ENCODE results near the gene PXDC1. TPM values are rescaled to one million over a fixed set of nuclear protein-coding genes. Genes with fewer than 3 reads are reported as not detected.
"Not testable (repeated sequence)": the region's sequence is repeated elsewhere in the genome, so short reads cannot be mapped to it uniquely, and the experiment has no call there.

PXDC1 gene
- total RNA-seq, 1 experiment from 2014 or later: 18.2 TPM

DNA sequence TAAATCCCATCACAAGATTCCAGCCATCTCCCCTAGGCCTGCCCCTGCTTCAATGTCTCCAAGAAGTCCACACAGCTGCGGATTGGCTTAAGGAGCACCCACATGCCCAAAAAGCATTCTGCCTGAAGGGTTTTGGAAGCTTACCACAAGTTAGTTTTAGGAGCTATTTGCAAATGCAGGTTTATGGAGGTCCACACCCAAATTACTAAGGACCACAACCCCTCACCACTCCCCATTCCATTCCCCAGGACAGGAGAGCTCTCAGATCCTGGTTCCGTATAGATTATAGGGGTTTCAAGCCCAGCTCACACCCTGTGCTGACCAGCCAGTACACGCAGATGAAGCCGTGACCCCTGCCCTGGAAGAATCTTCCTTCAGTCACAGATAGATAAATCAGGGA lies 24.3 kb upstream of the PXDC1 start:
- Mint-ChIP-seq H3K27ac (ENCODE audit: unreplicated experiment) (no peak overlapping the region), H3K4me1 (ENCODE audit: low read depth, unreplicated experiment) (peaks cover 10% of the 10 kb centered on the region), H3K4me3 (ENCODE audit: low read depth, unreplicated experiment) (no peak overlapping the region), H3K9me3 (ENCODE audit: low read depth, unreplicated experiment) (no peaks in the 10 kb centered on the region), H3K36me3 (ENCODE audit: insufficient read depth, unreplicated experiment) (no peaks in the 10 kb centered on the region), H3K27me3 (ENCODE audit: unreplicated experiment) (no peaks in the 10 kb centered on the region)
- intact Hi-C loops (cut with micrococcal nuclease; ENCODE audit: unreplicated experiment): no loop called here
- DNase-seq: no peak
- no TSS peak for BruUV-seq (replicated peaks)
- CTCF ChIA-PET: no interaction called here
- TF ChIP-seq, protein P1, sequence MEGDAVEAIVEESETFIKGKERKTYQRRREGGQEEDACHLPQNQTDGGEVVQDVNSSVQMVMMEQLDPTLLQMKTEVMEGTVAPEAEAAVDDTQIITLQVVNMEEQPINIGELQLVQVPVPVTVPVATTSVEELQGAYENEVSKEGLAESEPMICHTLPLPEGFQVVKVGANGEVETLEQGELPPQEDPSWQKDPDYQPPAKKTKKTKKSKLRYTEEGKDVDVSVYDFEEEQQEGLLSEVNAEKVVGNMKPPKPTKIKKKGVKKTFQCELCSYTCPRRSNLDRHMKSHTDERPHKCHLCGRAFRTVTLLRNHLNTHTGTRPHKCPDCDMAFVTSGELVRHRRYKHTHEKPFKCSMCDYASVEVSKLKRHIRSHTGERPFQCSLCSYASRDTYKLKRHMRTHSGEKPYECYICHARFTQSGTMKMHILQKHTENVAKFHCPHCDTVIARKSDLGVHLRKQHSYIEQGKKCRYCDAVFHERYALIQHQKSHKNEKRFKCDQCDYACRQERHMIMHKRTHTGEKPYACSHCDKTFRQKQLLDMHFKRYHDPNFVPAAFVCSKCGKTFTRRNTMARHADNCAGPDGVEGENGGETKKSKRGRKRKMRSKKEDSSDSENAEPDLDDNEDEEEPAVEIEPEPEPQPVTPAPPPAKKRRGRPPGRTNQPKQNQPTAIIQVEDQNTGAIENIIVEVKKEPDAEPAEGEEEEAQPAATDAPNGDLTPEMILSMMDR (IDR thresholded peaks at IDR 0.05; ENCODE audit: unreplicated experiment): no peak

DNA sequence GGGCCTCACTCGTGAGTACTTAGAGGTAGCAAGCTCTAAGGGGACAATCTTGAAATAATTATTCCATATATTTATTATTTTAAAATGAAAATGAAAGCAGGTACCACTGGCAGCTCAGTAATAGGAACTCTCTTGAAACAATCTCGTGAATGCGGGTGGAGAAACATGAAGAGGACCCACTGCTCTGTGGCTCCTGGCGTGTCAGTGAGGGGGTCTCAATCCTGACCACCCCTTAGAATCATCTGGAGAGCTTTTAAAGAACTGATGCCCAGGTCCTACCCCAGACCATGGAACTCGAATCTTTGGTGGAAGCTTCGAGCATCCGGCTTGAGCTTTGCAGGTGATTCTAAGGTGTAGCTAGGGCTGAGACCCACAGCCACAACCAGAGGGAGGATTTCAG lies 23.9 kb upstream of the PXDC1 start:
- CTCF ChIA-PET: no interaction called here
- no peak overlapping the region for H3K4me3 Mint-ChIP-seq (ENCODE audit: low read depth, unreplicated experiment)
- intact Hi-C loops (cut with micrococcal nuclease; ENCODE audit: unreplicated experiment): no loop called here
- TF ChIP-seq, protein P1 (IDR thresholded peaks at IDR 0.05; ENCODE audit: unreplicated experiment): no peak
- peaks cover 10% of the 10 kb centered on the region for H3K4me1 Mint-ChIP-seq (ENCODE audit: low read depth, unreplicated experiment)
- no peaks in the 10 kb centered on the region for H3K9me3 Mint-ChIP-seq (ENCODE audit: low read depth, unreplicated experiment)
- no TSS peak for BruUV-seq (replicated peaks)
- H3K36me3 Mint-ChIP-seq (ENCODE audit: insufficient read depth, unreplicated experiment): no peaks in the 10 kb centered on the region
- H3K27ac Mint-ChIP-seq (ENCODE audit: unreplicated experiment): no peak overlapping the region
- DNase-seq: no peak
- no peaks in the 10 kb centered on the region for H3K27me3 Mint-ChIP-seq (ENCODE audit: unreplicated experiment)

GRCh38 chr6:3773678-3774298 lies 22.3 kb upstream of the PXDC1 start:
- Mint-ChIP-seq H3K36me3 (ENCODE audit: insufficient read depth, unreplicated experiment) (no peaks in the 10 kb centered on the region), H3K4me1 (ENCODE audit: low read depth, unreplicated experiment) (peaks cover 10% of the 10 kb centered on the region), H3K27me3 (ENCODE audit: unreplicated experiment) (no peaks in the 10 kb centered on the region), H3K27ac (ENCODE audit: unreplicated experiment) (no peak overlapping the region), H3K9me3 (ENCODE audit: low read depth, unreplicated experiment) (no peaks in the 10 kb centered on the region), H3K4me3 (ENCODE audit: low read depth, unreplicated experiment) (no peak overlapping the region)
- DNase-seq: no peak
- CTCF ChIA-PET: no interaction called here
- TF ChIP-seq, protein P1 (IDR thresholded peaks at IDR 0.05; ENCODE audit: unreplicated experiment): no peak
- intact Hi-C loops (cut with micrococcal nuclease; ENCODE audit: unreplicated experiment): no loop called here
- BruUV-seq (replicated peaks): no TSS peak

DNA sequence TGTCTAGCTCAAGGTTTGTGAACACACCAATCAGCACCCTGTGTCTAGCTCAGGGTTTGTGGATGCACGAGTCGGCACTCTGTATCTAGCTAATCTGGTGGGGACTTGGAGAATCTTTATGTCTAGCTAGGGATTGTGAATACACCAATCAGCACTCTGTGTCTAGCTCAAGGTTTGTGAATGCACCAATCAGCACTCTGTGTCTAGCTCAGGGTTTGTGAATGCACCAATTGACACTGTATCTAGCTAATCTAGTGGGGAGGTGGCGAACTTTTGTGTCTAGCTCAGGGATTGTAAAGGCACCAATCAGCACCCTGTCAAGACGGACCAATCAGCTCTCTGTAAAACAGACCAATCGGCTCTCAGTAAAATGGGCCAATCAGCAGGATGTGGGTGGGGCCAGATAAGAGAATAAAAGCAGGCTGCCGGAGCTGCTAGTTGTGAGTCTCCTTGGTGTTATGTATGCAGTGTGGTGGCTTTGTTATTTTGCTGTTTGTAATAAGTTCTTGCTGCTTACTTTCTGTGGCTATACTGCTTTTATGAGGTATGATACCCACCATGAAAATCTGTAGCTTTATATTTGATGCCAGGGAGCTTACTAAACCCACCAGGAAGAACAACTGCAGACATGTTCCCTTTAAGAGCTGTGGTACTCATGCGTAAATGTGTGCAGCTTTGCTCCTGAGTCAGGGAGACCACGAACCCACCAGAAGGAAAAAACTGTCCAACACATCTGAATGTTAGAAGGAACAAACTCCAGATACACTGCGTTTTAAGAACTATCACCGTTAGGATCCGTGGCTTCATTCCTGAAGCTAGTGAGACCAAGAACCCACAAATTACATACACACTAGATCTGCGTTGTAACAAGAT lies 20.9 kb upstream of the PXDC1 start:
- H3K27me3 Mint-ChIP-seq (ENCODE audit: unreplicated experiment); DNase-seq; H3K36me3 Mint-ChIP-seq (ENCODE audit: insufficient read depth, unreplicated experiment); H3K27ac Mint-ChIP-seq (ENCODE audit: unreplicated experiment); BruUV-seq (replicated peaks); H3K4me1 Mint-ChIP-seq (ENCODE audit: low read depth, unreplicated experiment); H3K9me3 Mint-ChIP-seq (ENCODE audit: low read depth, unreplicated experiment); H3K4me3 Mint-ChIP-seq (ENCODE audit: low read depth, unreplicated experiment); intact Hi-C loops (cut with micrococcal nuclease; ENCODE audit: unreplicated experiment): not testable (repeated sequence)
- CTCF ChIA-PET: interaction anchor here (1.0 kb wide), 1 partner anchor 112 kb away, joined by 3 read pairs; no protein-coding TSS in a partner anchor

Measured in Calu3 (cell line).